GM12878 (cell line): Measurements from ENCODE around the gene TMEM50B. TPM values are rescaled to one million over a fixed set of nuclear protein-coding genes. Genes with fewer than 3 reads are reported as not detected.

ENCODE experiments used
- ATAC-seq: fragments of 200-7000 bp; cut with Tn5 transposase; 3 replicates; pipeline ENCODE4 v1.9.1; 2020; ENCODE audit warnings: mild to moderate bottlenecking, moderate library complexity
- BruUV-seq: library from RNA; stranded (reverse); fragments of 400-500 nt; replicated peaks from 2 replicates; lab custom pipeline; 2021; lab: Mats Ljungman, UMichigan
- CTCF ChIA-PET: fragments of 300-600 bp; sonication (Branson Sonifier 250); formaldehyde crosslinking; extraction: SDS; loops from one replicate; lab custom pipeline; 2021; ENCODE audit warnings: inconsistent platforms; lab: Yijun Ruan, JAX
- POLR2A ChIA-PET: fragments of 350-600 bp; formaldehyde crosslinking; extraction: SDS; loops from one replicate; lab custom pipeline; 2021; ENCODE audit warnings: inconsistent platforms; lab: Charles Lee
- RAD21 ChIA-PET: fragments of 300-600 bp; sonication (Branson Sonifier 250); formaldehyde crosslinking; loops from one replicate; lab custom pipeline; 2023; ENCODE audit warnings: antibody characterized with exemption; ENCODE audit not compliant: unreplicated experiment; lab: Charles Lee
- SMC1A ChIA-PET: fragments of 300-600 bp; sonication (Branson Sonifier 250); formaldehyde crosslinking; loops from one replicate; lab custom pipeline; 2023; ENCODE audit not compliant: unreplicated experiment, uncharacterized antibody; lab: Charles Lee
- DNase-seq: peaks from one replicate; pipeline ENCODE4 v3.0.0-alpha.2; 2011; ENCODE audit warnings: low read depth, low spot score
- FAIRE-seq: peaks from 3 replicates; lab custom pipeline; 2011; peaks lifted over from hg19 to GRCh38; lab: Jason Lieb, UNC
- H2AFZ ChIP-seq: 2 replicates; pipeline ENCODE4 v1.6.0; 2011; ENCODE audit warnings: low read depth, low read length, control low read depth; ENCODE audit not compliant: control insufficient read depth
- H3K27ac ChIP-seq: 2 replicates; pipeline ENCODE4 v1.5.1; 2011; ENCODE audit warnings: control low read depth; ENCODE audit not compliant: control insufficient read depth, insufficient read depth
- H3K27me3 ChIP-seq, 2 experiments: replicated peaks in 1 of 2; 2 replicates each; pipeline versions ENCODE4 v1.6.0 to v1.6.1; 2011; ENCODE audit warnings: low read length in 1 of 2; ENCODE audit not compliant: control insufficient read depth in 2 of 2, insufficient read depth in 2 of 2
- H3K36me3 ChIP-seq, 2 experiments: 2 replicates each; pipeline ENCODE4 v1.5.1; 2011; ENCODE audit warnings: low read length in 1 of 2; ENCODE audit not compliant: control insufficient read depth in 2 of 2, insufficient read depth in 2 of 2
- H3K4me1 ChIP-seq: 2 replicates; pipeline ENCODE4 v1.6.1; 2011; ENCODE audit warnings: mild to moderate bottlenecking, low read length, moderate library complexity, mixed read lengths; ENCODE audit not compliant: control insufficient read depth, insufficient read depth
- H3K4me2 ChIP-seq: 2 replicates; pipeline ENCODE4 v1.6.0; 2011; ENCODE audit warnings: control low read depth; ENCODE audit not compliant: control insufficient read depth, insufficient read depth
- H3K4me3 ChIP-seq: fragments of 200-600 bp; sonication (generic); 2 replicates; pipeline ENCODE4 v1.5.1; 2016
- H3K79me2 ChIP-seq: 2 replicates; pipeline ENCODE4 v1.6.0; 2011; ENCODE audit warnings: low read length; ENCODE audit not compliant: control insufficient read depth, insufficient read depth
- H3K9ac ChIP-seq: 2 replicates; pipeline ENCODE4 v1.8.0; 2011; ENCODE audit warnings: low read length, control low read depth, mixed read lengths; ENCODE audit not compliant: control insufficient read depth, insufficient read depth
- H3K9me3 ChIP-seq: replicated peaks from 3 replicates; pipeline ENCODE4 v1.5.1; 2011; ENCODE audit warnings: mild to moderate bottlenecking, low read length; ENCODE audit not compliant: control insufficient read depth, insufficient read depth
- H4K20me1 ChIP-seq: 2 replicates; pipeline ENCODE4 v1.6.0; 2011; ENCODE audit not compliant: control insufficient read depth, insufficient read depth
- IRF4 ChIP-seq: IDR thresholded peaks from 2 replicates; pipeline ENCODE4 v1.6.1; 2011; ENCODE audit warnings: low read depth, low read length
- JUND ChIP-seq: IDR thresholded peaks from 2 replicates; pipeline ENCODE4 v1.6.1; 2012; ENCODE audit warnings: low read depth, mild to moderate bottlenecking, low read length, improper control_type of control experiment, moderate library complexity
- KDM1A ChIP-seq: fragments of 200-600 bp; sonication (generic); IDR thresholded peaks from 2 replicates; pipeline ENCODE4 v1.6.1; 2016; ENCODE audit warnings: borderline replicate concordance
- MTA2 ChIP-seq: fragments of 450-650 bp; IDR thresholded peaks from 2 replicates; pipeline ENCODE4 v1.6.1; 2016; ENCODE audit warnings: low read depth, mild to moderate bottlenecking, moderate library complexity
- NRF1 ChIP-seq: conservative IDR thresholded peaks from 2 replicates; pipeline ENCODE4 v1.6.1; 2011; ENCODE audit warnings: mild to moderate bottlenecking, low read depth, low read length, improper control_type of control experiment
- PAX8 ChIP-seq: fragments of 450-650 bp; IDR thresholded peaks from 2 replicates; pipeline ENCODE4 v1.6.1; 2017; ENCODE audit warnings: mild to moderate bottlenecking, moderate library complexity
- POLR2AphosphoS2 ChIP-seq: IDR thresholded peaks from 2 replicates; pipeline ENCODE4 v1.6.1; 2011; ENCODE audit warnings: low read depth, mild to moderate bottlenecking, low read length, improper control_type of control experiment, moderate library complexity
- RAD21 ChIP-seq: IDR thresholded peaks from 2 replicates; pipeline ENCODE4 v1.6.1; 2011; ENCODE audit warnings: mild to moderate bottlenecking, low read depth, low read length, moderate library complexity; ENCODE audit not compliant: insufficient read depth
- SMAD1 ChIP-seq: fragments of 450-650 bp; IDR thresholded peaks from 2 replicates; pipeline ENCODE4 v1.6.1; 2018; ENCODE audit warnings: mild to moderate bottlenecking, low read depth; ENCODE audit not compliant: partially characterized antibody
- SMARCA5 ChIP-seq: fragments of 450-650 bp; IDR thresholded peaks from 2 replicates; pipeline ENCODE4 v1.6.1; 2017; ENCODE audit warnings: mild to moderate bottlenecking
- TBL1XR1 ChIP-seq: IDR thresholded peaks from 2 replicates; pipeline ENCODE4 v1.6.1; 2012; ENCODE audit warnings: low read depth, low read length, improper control_type of control experiment
- TCF12 ChIP-seq: IDR thresholded peaks from 2 replicates; pipeline ENCODE4 v1.6.1; 2011; ENCODE audit warnings: low read depth, mild to moderate bottlenecking, low read length
- ZNF217 ChIP-seq: fragments of 450-650 bp; IDR thresholded peaks from 2 replicates; pipeline ENCODE4 v1.6.1; 2017; ENCODE audit warnings: antibody characterized with exemption, mild to moderate bottlenecking
- WGBS: methylation state at CpG from one replicate; pipeline ENCODE4 v1.1.6; 2016; ENCODE audit warnings: low lambda C conversion rate; ENCODE audit not compliant: insufficient replicate concordance, insufficient coverage; ENCODE audit errors: missing lambda C conversion rate; 5-methylcytosine and 5-hydroxymethylcytosine counted together
- in situ Hi-C: fragments of 300-500 bp; cut with MboI; formaldehyde crosslinking; loops from 9 replicates; pipeline ENCODE4 v1.14.3; 2018; ENCODE audit warnings: mixed read lengths
- intact Hi-C: fragments of 100-400 bp; cut with micrococcal nuclease; formaldehyde crosslinking; loops from one replicate; pipeline ENCODE4 v1.14.2; 2022; ENCODE audit not compliant: unreplicated experiment
- polyA plus RNA-seq, 11 experiments: library from polyadenylated mRNA; depleted of rRNA in 4 of 11; unstranded in 6 of 11; stranded (reverse) in 5 of 11; fragments of >200 nt; fragmentation: Nextera tagmentation in 4 of 11; fragmentation: Illumina TruSeq in 1 of 11; extraction: Ambion mirVana in 4 of 11; extraction: Trizol in 1 of 11; gene quantifications; 1 replicate in 1 of 11; 2 replicates in 10 of 11; pipeline versions ENCODE4 v1.2.1 to v1.2.3, GENCODE V29; 2011 to 2016; ENCODE audit warnings: inconsistent platforms in 2 of 11, missing spikeins in 2 of 11, low read depth in 1 of 11
- total RNA-seq, 4 experiments: library from RNA; depleted of rRNA in 3 of 4; stranded (reverse); fragments of >200 nt in 3 of 4; fragmentation: Illumina TruSeq in 1 of 4; extraction: Trizol in 1 of 4; gene quantifications; 2 replicates each; pipeline versions ENCODE4 v1.2.1 to v1.2.3, GENCODE V29; 2013 to 2021
- TF ChIP-seq, protein P1 (sequence below): IDR thresholded peaks from 2 replicates; pipeline ENCODE4 v1.6.1; 2012; ENCODE audit warnings: mild to moderate bottlenecking, low read depth, low read length
- TF ChIP-seq, protein P2 (sequence below): IDR thresholded peaks from 2 replicates; pipeline ENCODE4 v1.6.1; 2012; ENCODE audit warnings: low read depth, low read length, improper control_type of control experiment
- TF ChIP-seq, protein P3 (sequence below): fragments of 450-650 bp; IDR thresholded peaks from 2 replicates; pipeline ENCODE4 v1.6.1; 2018; ENCODE audit warnings: borderline replicate concordance, mild to moderate bottlenecking; ENCODE audit not compliant: partially characterized antibody
- TF ChIP-seq, protein P4 (sequence below): IDR thresholded peaks from 2 replicates; pipeline ENCODE4 v1.6.1; 2012; ENCODE audit warnings: low read depth, low read length, improper control_type of control experiment

Gene TMEM50B
- total and polyA plus RNA-seq, 10 of the 15 experiments (the other 5 are each of a cell fraction or from before 2014, with no cell fraction given) = 12.1 to 42.1 (median 18.2) TPM

DNA sequence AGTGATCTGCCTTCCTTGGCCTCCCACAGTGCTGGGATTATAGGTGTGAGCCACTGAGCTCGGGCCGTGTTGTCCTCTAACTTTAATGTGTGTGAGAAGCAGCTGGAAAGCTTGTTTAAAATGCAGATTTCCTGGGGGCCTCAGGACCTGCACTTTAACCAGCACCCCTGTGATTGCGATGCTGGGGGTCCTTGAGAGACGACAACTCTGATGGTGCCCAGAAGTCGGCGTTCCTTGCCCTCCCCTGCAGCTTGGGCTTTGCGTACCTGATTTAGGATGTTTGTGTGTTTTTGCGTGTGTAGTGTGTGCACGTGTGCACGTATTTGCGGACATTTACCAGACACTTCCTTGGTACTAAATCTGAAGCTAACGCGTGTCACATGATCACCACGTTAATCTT, 65.7 kb downstream of the TMEM50B start:
- Histone ChIP-seq H2AFZ (no peak overlapping the region), H3K27ac (no peak overlapping the region), H3K4me2 (no peak overlapping the region), H3K4me3 (no peak overlapping the region), H3K9ac (no peak overlapping the region), H3K27me3 (no peaks in the 10 kb centered on the region), H3K79me2 (peaks cover 64% of the 10 kb centered on the region), H3K4me1 (peaks cover 22% of the 10 kb centered on the region), H3K9me3 (no peaks in the 10 kb centered on the region), H3K36me3 (peaks cover 14 to 35% of the 10 kb centered on the region in 2 experiments), H4K20me1 (peaks cover 6% of the 10 kb centered on the region)
- no peak for DNase-seq
- BruUV-seq = no TSS peak
- intact Hi-C loops (no loop called here), in situ Hi-C loops (no loop called here)
- ChIA-PET POLR2A (interaction anchor here (0.6 to 2.1 kb wide), 6 partner anchors 10 to 384 kb away, joined by 4 to 7 read pairs (median 6); no protein-coding TSS in a partner anchor), SMC1A (interaction anchor here (0.5 to 4.8 kb wide), 8 partner anchors 9 to 184 kb away, joined by 3 to 29 read pairs (median 16); no protein-coding TSS in a partner anchor), RAD21 (interaction anchor here (0.6 to 4.0 kb wide), 7 partner anchors 10 to 214 kb away, joined by 3 to 33 read pairs (median 3); no protein-coding TSS in a partner anchor), CTCF (interaction anchor here (0.9 to 2.5 kb wide), 6 partner anchors 8 to 214 kb away, joined by 3 to 8 read pairs (median 4); no protein-coding TSS in a partner anchor)
- no peak for ATAC-seq
- FAIRE-seq = no peak
- WGBS = 96% methylated on average over 14 of the region's 14 CpGs
- TF ChIP-seq ZNF217 (no peak), RAD21 (no peak), NRF1 (no peak), PAX8 (no peak), KDM1A (no peak), TBL1XR1 (no peak), SMARCA5 (no peak), JUND (no peak), TCF12 (no peak), MTA2 (no peak), IRF4 (no peak), POLR2AphosphoS2 (no peak), SMAD1 (no peak)
- TF ChIP-seq, protein P1, sequence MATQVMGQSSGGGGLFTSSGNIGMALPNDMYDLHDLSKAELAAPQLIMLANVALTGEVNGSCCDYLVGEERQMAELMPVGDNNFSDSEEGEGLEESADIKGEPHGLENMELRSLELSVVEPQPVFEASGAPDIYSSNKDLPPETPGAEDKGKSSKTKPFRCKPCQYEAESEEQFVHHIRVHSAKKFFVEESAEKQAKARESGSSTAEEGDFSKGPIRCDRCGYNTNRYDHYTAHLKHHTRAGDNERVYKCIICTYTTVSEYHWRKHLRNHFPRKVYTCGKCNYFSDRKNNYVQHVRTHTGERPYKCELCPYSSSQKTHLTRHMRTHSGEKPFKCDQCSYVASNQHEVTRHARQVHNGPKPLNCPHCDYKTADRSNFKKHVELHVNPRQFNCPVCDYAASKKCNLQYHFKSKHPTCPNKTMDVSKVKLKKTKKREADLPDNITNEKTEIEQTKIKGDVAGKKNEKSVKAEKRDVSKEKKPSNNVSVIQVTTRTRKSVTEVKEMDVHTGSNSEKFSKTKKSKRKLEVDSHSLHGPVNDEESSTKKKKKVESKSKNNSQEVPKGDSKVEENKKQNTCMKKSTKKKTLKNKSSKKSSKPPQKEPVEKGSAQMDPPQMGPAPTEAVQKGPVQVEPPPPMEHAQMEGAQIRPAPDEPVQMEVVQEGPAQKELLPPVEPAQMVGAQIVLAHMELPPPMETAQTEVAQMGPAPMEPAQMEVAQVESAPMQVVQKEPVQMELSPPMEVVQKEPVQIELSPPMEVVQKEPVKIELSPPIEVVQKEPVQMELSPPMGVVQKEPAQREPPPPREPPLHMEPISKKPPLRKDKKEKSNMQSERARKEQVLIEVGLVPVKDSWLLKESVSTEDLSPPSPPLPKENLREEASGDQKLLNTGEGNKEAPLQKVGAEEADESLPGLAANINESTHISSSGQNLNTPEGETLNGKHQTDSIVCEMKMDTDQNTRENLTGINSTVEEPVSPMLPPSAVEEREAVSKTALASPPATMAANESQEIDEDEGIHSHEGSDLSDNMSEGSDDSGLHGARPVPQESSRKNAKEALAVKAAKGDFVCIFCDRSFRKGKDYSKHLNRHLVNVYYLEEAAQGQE = no peak
- TF ChIP-seq, protein P2, sequence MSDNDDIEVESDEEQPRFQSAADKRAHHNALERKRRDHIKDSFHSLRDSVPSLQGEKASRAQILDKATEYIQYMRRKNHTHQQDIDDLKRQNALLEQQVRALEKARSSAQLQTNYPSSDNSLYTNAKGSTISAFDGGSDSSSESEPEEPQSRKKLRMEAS = no peak
- TF ChIP-seq, protein P3, sequence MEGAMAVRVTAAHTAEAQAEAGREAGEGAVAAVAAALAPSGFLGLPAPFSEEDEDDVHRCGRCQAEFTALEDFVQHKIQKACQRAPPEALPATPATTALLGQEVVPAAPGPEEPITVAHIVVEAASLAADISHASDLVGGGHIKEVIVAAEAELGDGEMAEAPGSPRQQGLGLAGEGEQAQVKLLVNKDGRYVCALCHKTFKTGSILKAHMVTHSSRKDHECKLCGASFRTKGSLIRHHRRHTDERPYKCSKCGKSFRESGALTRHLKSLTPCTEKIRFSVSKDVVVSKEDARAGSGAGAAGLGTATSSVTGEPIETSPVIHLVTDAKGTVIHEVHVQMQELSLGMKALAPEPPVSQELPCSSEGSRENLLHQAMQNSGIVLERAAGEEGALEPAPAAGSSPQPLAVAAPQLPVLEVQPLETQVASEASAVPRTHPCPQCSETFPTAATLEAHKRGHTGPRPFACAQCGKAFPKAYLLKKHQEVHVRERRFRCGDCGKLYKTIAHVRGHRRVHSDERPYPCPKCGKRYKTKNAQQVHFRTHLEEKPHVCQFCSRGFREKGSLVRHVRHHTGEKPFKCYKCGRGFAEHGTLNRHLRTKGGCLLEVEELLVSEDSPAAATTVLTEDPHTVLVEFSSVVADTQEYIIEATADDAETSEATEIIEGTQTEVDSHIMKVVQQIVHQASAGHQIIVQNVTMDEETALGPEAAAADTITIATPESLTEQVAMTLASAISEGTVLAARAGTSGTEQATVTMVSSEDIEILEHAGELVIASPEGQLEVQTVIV = no peak
- TF ChIP-seq, protein P4, sequence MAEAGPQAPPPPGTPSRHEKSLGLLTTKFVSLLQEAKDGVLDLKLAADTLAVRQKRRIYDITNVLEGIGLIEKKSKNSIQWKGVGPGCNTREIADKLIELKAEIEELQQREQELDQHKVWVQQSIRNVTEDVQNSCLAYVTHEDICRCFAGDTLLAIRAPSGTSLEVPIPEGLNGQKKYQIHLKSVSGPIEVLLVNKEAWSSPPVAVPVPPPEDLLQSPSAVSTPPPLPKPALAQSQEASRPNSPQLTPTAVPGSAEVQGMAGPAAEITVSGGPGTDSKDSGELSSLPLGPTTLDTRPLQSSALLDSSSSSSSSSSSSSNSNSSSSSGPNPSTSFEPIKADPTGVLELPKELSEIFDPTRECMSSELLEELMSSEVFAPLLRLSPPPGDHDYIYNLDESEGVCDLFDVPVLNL = no peak
